ENCODE measurements around the gene PERM1.

GRCh38 chr1:932776-933602 lies 48.9 kb downstream of the PERM1 start:
- TF ChIP-seq CTCF (conservative IDR thresholded peaks at IDR 0.05; ENCODE audit: low read depth, low read length) = no peak
- no peak for TF ChIP-seq EZH2phosphoT487 (IDR thresholded peaks at IDR 0.05; ENCODE audit: borderline replicate concordance, low read length)
- no peak for TF ChIP-seq EZH2 (IDR thresholded peaks at IDR 0.05; ENCODE audit: low read length, unreplicated experiment)
